H1 (cell line): ENCODE measurements around the gene PRR35. TPM values are rescaled to one million over a fixed set of nuclear protein-coding genes. Genes with fewer than 3 reads are reported as not detected.

Experiments
- CTCF ChIA-PET: fragments of 300-600 bp; sonication (Branson Sonifier 250); formaldehyde crosslinking; loops from one replicate; lab custom pipeline; 2021; ENCODE audit not compliant: partially characterized antibody; lab: Charles Lee
- POLR2A ChIA-PET: fragments of 300-600 bp; sonication (Branson Sonifier 250); formaldehyde crosslinking; loops from one replicate; lab custom pipeline; 2021; ENCODE audit warnings: inconsistent platforms; ENCODE audit not compliant: partially characterized antibody; lab: Charles Lee
- DNase-seq, 2 experiments: peaks; one replicate each; pipeline versions ENCODE4 v3.0.0 to v3.0.0-alpha.2; 2010 to 2022; ENCODE audit warnings: low spot score in 2 of 2, low read depth in 1 of 2, mixed read lengths in 1 of 2
- FAIRE-seq: peaks from 2 replicates; lab custom pipeline; 2011; peaks lifted over from hg19 to GRCh38; lab: Jason Lieb, UNC
- H2AFZ ChIP-seq: 2 replicates; pipeline ENCODE4 v1.8.1; 2012; ENCODE audit warnings: low read length, inconsistent platforms
- H2AK5ac ChIP-seq: 2 replicates; pipeline ENCODE4 v1.6.1; 2013; ENCODE audit warnings: low read depth, low read length
- H2BK120ac ChIP-seq: replicated peaks from 2 replicates; pipeline ENCODE3; 2013; ENCODE audit warnings: low read depth, low read length, inconsistent platforms
- H2BK12ac ChIP-seq: 2 replicates; pipeline ENCODE4 v1.6.1; 2013; ENCODE audit warnings: low read depth, low read length
- H2BK15ac ChIP-seq: 2 replicates; pipeline ENCODE4 v1.6.1; 2013; ENCODE audit warnings: low read length
- H2BK20ac ChIP-seq: 2 replicates; pipeline ENCODE4 v1.6.1; 2013; ENCODE audit warnings: low read length
- H2BK5ac ChIP-seq: 2 replicates; pipeline ENCODE4 v1.6.1; 2013; ENCODE audit warnings: low read depth, low read length
- H3K14ac ChIP-seq: 2 replicates; pipeline ENCODE4 v1.6.1; 2013; ENCODE audit warnings: inconsistent platforms; ENCODE audit not compliant: insufficient read length
- H3K18ac ChIP-seq: 2 replicates; pipeline ENCODE4 v1.6.1; 2013; ENCODE audit warnings: low read length; ENCODE audit errors: extremely low read depth
- H3K23ac ChIP-seq: 2 replicates; pipeline ENCODE4 v1.6.1; 2013; ENCODE audit warnings: inconsistent platforms; ENCODE audit not compliant: insufficient read length
- H3K23me2 ChIP-seq: 2 replicates; pipeline ENCODE4 v1.6.1; 2013; ENCODE audit warnings: low read depth, low read length
- H3K27ac ChIP-seq: 2 replicates; pipeline ENCODE4 v1.6.1; 2011; ENCODE audit warnings: low read depth, low read length, inconsistent platforms
- H3K27me3 ChIP-seq, 4 experiments: replicated peaks in 1 of 4; 1 replicate in 1 of 4; 2 replicates in 3 of 4; pipeline versions ENCODE4 v1.6.1 to v1.8.1; 2011 to 2013; ENCODE audit warnings: low read length in 3 of 4, mild to moderate bottlenecking in 3 of 4, inconsistent platforms in 2 of 4, mixed read lengths in 2 of 4, moderate library complexity in 1 of 4; ENCODE audit not compliant: control insufficient read depth in 3 of 4, insufficient read depth in 3 of 4; ENCODE audit errors: extremely low read depth in 1 of 4
- H3K36me3 ChIP-seq, 4 experiments: 2 replicates each; pipeline versions ENCODE4 v1.6.1 to v1.8.1; 2011 to 2013; ENCODE audit warnings: mild to moderate bottlenecking in 4 of 4, low read length in 3 of 4, moderate library complexity in 2 of 4, control low read depth in 1 of 4, inconsistent platforms in 1 of 4; ENCODE audit not compliant: insufficient read depth in 4 of 4, control insufficient read depth in 2 of 4
- H3K4ac ChIP-seq: replicated peaks from 2 replicates; pipeline ENCODE3; 2013; ENCODE audit warnings: low read length, low read depth, mixed read lengths, inconsistent platforms; ENCODE audit not compliant: insufficient read length
- H3K4me1 ChIP-seq, 4 experiments: replicated peaks in 1 of 4; 1 replicate in 1 of 4; 2 replicates in 3 of 4; pipeline versions ENCODE4 v1.6.1 to v1.8.1; 2011 to 2013; ENCODE audit warnings: low read length in 3 of 4, inconsistent platforms in 2 of 4, mixed read lengths in 1 of 4; ENCODE audit not compliant: insufficient read depth in 4 of 4, control insufficient read depth in 3 of 4
- H3K4me2 ChIP-seq, 2 experiments: 2 replicates each; pipeline versions ENCODE4 v1.6.1 to v1.8.1; 2011 to 2013; ENCODE audit warnings: low read depth in 2 of 2, low read length in 2 of 2, control low read depth in 1 of 2, inconsistent platforms in 1 of 2, mild to moderate bottlenecking in 1 of 2; ENCODE audit not compliant: insufficient read depth in 1 of 2
- H3K4me3 ChIP-seq, 4 experiments: fragments of 200-600, 300-600 bp in 1 of 4; sonication (generic), shearing (Covaris generic), sonication (Bioruptor Twin) in 1 of 4; 2 replicates each; pipeline versions ENCODE4 v1.5.1 to v1.8.1; 2011 to 2016; ENCODE audit warnings: low read length in 4 of 4, low read depth in 3 of 4, control low read depth in 2 of 4, inconsistent platforms in 2 of 4, mild to moderate bottlenecking in 2 of 4, mixed read lengths in 1 of 4, moderate library complexity in 1 of 4; ENCODE audit not compliant: insufficient read depth in 2 of 4; ENCODE audit errors: extremely low read depth in 1 of 4
- H3K56ac ChIP-seq: replicated peaks from 2 replicates; pipeline ENCODE3; 2013; ENCODE audit warnings: low read depth, mild to moderate bottlenecking, mixed read lengths, low read length, inconsistent platforms; ENCODE audit not compliant: insufficient read length
- H3K79me1 ChIP-seq: 2 replicates; pipeline ENCODE4 v1.6.1; 2013; ENCODE audit warnings: low read depth, low read length, control low read depth
- H3K79me2 ChIP-seq, 2 experiments: 2 replicates each; pipeline versions ENCODE4 v1.6.1 to v1.8.1; 2012 to 2013; ENCODE audit warnings: low read length in 2 of 2, mild to moderate bottlenecking in 2 of 2, inconsistent platforms in 1 of 2; ENCODE audit not compliant: insufficient read depth in 2 of 2, control insufficient read depth in 1 of 2
- H3K9ac ChIP-seq, 4 experiments: replicated peaks in 1 of 4; 1 replicate in 1 of 4; 2 replicates in 3 of 4; pipeline versions ENCODE4 v1.6.1 to v1.8.1; 2011 to 2013; ENCODE audit warnings: low read depth in 3 of 4, low read length in 3 of 4, control low read depth in 2 of 4, mild to moderate bottlenecking in 2 of 4, moderate library complexity in 2 of 4, inconsistent platforms in 1 of 4; ENCODE audit errors: extremely low read depth in 1 of 4
- H3K9me3 ChIP-seq, 2 experiments: 2 replicates each; pipeline versions ENCODE4 v1.6.1 to v1.8.1; 2012 to 2013; ENCODE audit warnings: mild to moderate bottlenecking in 2 of 2, moderate library complexity in 2 of 2, control low read depth in 1 of 2, inconsistent platforms in 1 of 2, low read depth in 1 of 2, low read length in 1 of 2, mixed read lengths in 1 of 2; ENCODE audit not compliant: insufficient read depth in 2 of 2
- H4K20me1 ChIP-seq, 2 experiments: replicated peaks in 1 of 2; 2 replicates each; pipeline versions ENCODE3 to v1.8.1; 2011 to 2013; ENCODE audit warnings: inconsistent platforms in 2 of 2, low read length in 2 of 2, mild to moderate bottlenecking in 1 of 2; ENCODE audit not compliant: insufficient read depth in 2 of 2, control insufficient read depth in 1 of 2
- H4K5ac ChIP-seq: 2 replicates; pipeline ENCODE4 v1.6.1; 2013; ENCODE audit warnings: low read length, low read depth, mixed read lengths, inconsistent platforms; ENCODE audit not compliant: insufficient read length
- H4K8ac ChIP-seq: 2 replicates; pipeline ENCODE4 v1.8.0; 2013; ENCODE audit warnings: mild to moderate bottlenecking, moderate library complexity, low read length, inconsistent platforms; ENCODE audit not compliant: insufficient read depth; ENCODE audit errors: extremely low read depth
- H4K91ac ChIP-seq: replicated peaks from 2 replicates; pipeline ENCODE3; 2013; ENCODE audit warnings: low read length, mixed read lengths, inconsistent platforms; ENCODE audit not compliant: insufficient read length
- BRCA1 ChIP-seq: IDR thresholded peaks from 2 replicates; pipeline ENCODE4 v1.6.1; 2012; ENCODE audit warnings: low read depth, low read length, improper control_type of control experiment
- JUN ChIP-seq: IDR thresholded peaks from 2 replicates; pipeline ENCODE4 v1.6.1; 2011; ENCODE audit warnings: low read depth, mild to moderate bottlenecking, improper control_type of control experiment, low read length
- KDM4A ChIP-seq: IDR thresholded peaks from one replicate; pipeline ENCODE4 v1.7.1; 2012; ENCODE audit warnings: low read depth, mild to moderate bottlenecking, moderate library complexity, low read length, inconsistent platforms; ENCODE audit not compliant: severe bottlenecking
- POLR2A ChIP-seq, 2 experiments: IDR thresholded peaks; 1 replicate in 1 of 2; 2 replicates in 1 of 2; pipeline ENCODE4 v1.6.1; 2011; ENCODE audit warnings: low read depth in 2 of 2, low read length in 2 of 2, mild to moderate bottlenecking in 2 of 2; ENCODE audit errors: control extremely low read depth in 1 of 2
- RBBP5 ChIP-seq: IDR thresholded peaks from 2 replicates; pipeline ENCODE4 v1.7.1; 2012; ENCODE audit warnings: low read depth, mild to moderate bottlenecking, inconsistent platforms, low read length, moderate library complexity, borderline replicate concordance
- SIN3A ChIP-seq, 2 experiments: IDR thresholded peaks in 1 of 2; conservative IDR thresholded peaks in 1 of 2; 2 replicates each; pipeline ENCODE4 v1.6.1; 2011 to 2012; ENCODE audit warnings: low read length in 2 of 2, improper control_type of control experiment in 1 of 2, low read depth in 1 of 2, mild to moderate bottlenecking in 1 of 2
- SIRT6 ChIP-seq: IDR thresholded peaks from one replicate; pipeline ENCODE4 v1.7.1; 2012; ENCODE audit warnings: low read length, inconsistent platforms
- SP1 ChIP-seq: IDR thresholded peaks from 2 replicates; pipeline ENCODE4 v1.6.1; 2011; ENCODE audit warnings: low read depth, low read length
- SP4 ChIP-seq: IDR thresholded peaks from 2 replicates; pipeline ENCODE4 v1.6.1; 2012; ENCODE audit warnings: low read length, inconsistent platforms
- SUZ12 ChIP-seq: fragments of 200-600 bp; sonication (generic); IDR thresholded peaks from 2 replicates; pipeline ENCODE4 v1.6.1; 2012; ENCODE audit warnings: mild to moderate bottlenecking, inconsistent platforms, low read length, moderate library complexity, mixed read lengths
- YY1 ChIP-seq: IDR thresholded peaks from 2 replicates; pipeline ENCODE4 v1.6.1; 2011; ENCODE audit warnings: low read depth, mild to moderate bottlenecking, low read length
- WGBS, 2 experiments: shearing (Covaris generic) in 1 of 2; methylation state at CpG; one replicate each; pipeline versions ENCODE4 v1.1.6 to v1.1.7; 2013 to 2015; ENCODE audit warnings: low lambda C conversion rate in 2 of 2, mixed read lengths in 2 of 2, inconsistent platforms in 1 of 2, low coverage in 1 of 2, missing lambda C conversion rate in 1 of 2; ENCODE audit not compliant: insufficient replicate concordance in 2 of 2, insufficient coverage in 1 of 2, insufficient read length in 1 of 2; ENCODE audit errors: extremely low coverage in 1 of 2, missing lambda C conversion rate in 1 of 2; 5-methylcytosine and 5-hydroxymethylcytosine counted together
- polyA plus RNA-seq, 7 experiments: library from polyadenylated mRNA; depleted of rRNA in 3 of 7; stranded (reverse) in 5 of 7; unstranded in 2 of 7; fragments of >200 nt in 5 of 7; fragments of 200-250 nt in 2 of 7; gene quantifications; 1 replicate in 5 of 7; 2 replicates in 1 of 7; 4 replicates in 1 of 7; pipeline versions ENCODE4 v1.2.1 to v1.2.3, GENCODE V29; 2011 to 2013; ENCODE audit warnings: missing spikeins in 2 of 7, mixed read lengths in 2 of 7
- total RNA-seq: library from RNA; stranded (reverse); fragmentation: NEBNext Ultra II Directional; extraction: Animal tissue kit (Norgen Biotek cat#: 25700); gene quantifications from 2 replicates; pipeline ENCODE4 v1.2.1, GENCODE V29; 2021
- TF ChIP-seq, protein P1 (sequence below): IDR thresholded peaks from 2 replicates; pipeline ENCODE4 v1.6.1; 2012; ENCODE audit warnings: inconsistent platforms

PRR35 gene
- total and polyA plus RNA-seq, 2 of the 8 experiments (the other 6 are each of a cell fraction or from before 2014, with no cell fraction given): 0.38 to 0.50 TPM

GRCh38 chr16:589658-590187 lies 29.5 kb downstream of the PRR35 start, which contains the start of gene RAB40C:
RAB40C (plus strand) TSS chr16:590066; CDS start chr16:590292, 226 bp downstream.
- Histone ChIP-seq H2BK20ac (peak within 1 kb of the TSS; percentile 32; the same call in 1 of the 2 replicates), H2BK12ac (peak within 1 kb of the TSS; percentile 78; the same call in 1 of the 2 replicates), H3K4ac (peak within 1 kb of the TSS; percentile 91), H2BK5ac (peak within 1 kb of the TSS; percentile 99), H2BK120ac (peak within 1 kb of the TSS; percentile 98), H3K36me3 (no peaks in the 10 kb centered on the region), H2AK5ac (no peak within 1 kb of the TSS), H3K14ac (no peak within 1 kb of the TSS), H3K27ac (peak within 1 kb of the TSS; percentile 99), H3K23me2 (peaks cover 9% of the 10 kb centered on the region), H3K18ac (peak within 1 kb of the TSS; percentile 99), H3K79me2 (peaks cover 0 to 20% of the 10 kb centered on the region in 2 experiments; a peak in 2 of 4 replicates), H3K4me1 (peaks cover 0 to 17% (median 7%) of the 10 kb centered on the region in 4 experiments; a peak in 4 of 7 replicates), H4K91ac (peak within 1 kb of the TSS; percentile 98), H3K9me3 (no peaks in the 10 kb centered on the region), H3K4me3 (peak within 1 kb of the TSS; percentile 90 to 94 (median 91)), H3K4me2 (peak within 1 kb of the TSS; percentile 81 to 96), H4K5ac (peak within 1 kb of the TSS; percentile 100), H4K8ac (peak within 1 kb of the TSS; percentile 100), H3K9ac (peak within 1 kb of the TSS; percentile 89 to 95 (median 93)), H2BK15ac (peak within 1 kb of the TSS; percentile 95; the same call in 1 of the 2 replicates), H2AFZ (peak within 1 kb of the TSS; percentile 56; the same call in 1 of the 2 replicates), H3K56ac (peak within 1 kb of the TSS; percentile 99), H4K20me1 (peaks cover 20 to 45% of the 10 kb centered on the region in 2 experiments), H3K27me3 (peaks cover 0 to 45% (median 29%) of the 10 kb centered on the region in 4 experiments; a peak in 5 of 7 replicates), H3K79me1 (peaks cover 8% of the 10 kb centered on the region; the same call in 1 of the 2 replicates), H3K23ac (no peak within 1 kb of the TSS)
- peak; percentile 91 to 99 for DNase-seq
- POLR2A ChIA-PET: interaction anchor here (0.7 to 1.6 kb wide), 8 partner anchors 10 to 52 kb away, joined by 3 to 5 read pairs (median 4); partner anchors contain the start of genes MCRIP2, METTL26 and WFIKKN1
- FAIRE-seq: no peak
- no CpG with 5 or more reads among the region's 67 CpGs for WGBS, 2 experiments
- CTCF ChIA-PET: interaction anchor here (0.8 to 1.9 kb wide), 4 partner anchors 14 to 29 kb away, joined by 3 to 6 read pairs (median 4); no protein-coding TSS in a partner anchor
- no peak; a peak in 1 of 3 replicates for TF ChIP-seq POLR2A (IDR thresholded peaks at IDR 0.05; ENCODE audit: control extremely low read depth in 1 of 2, low read depth in 2 of 2, low read length in 2 of 2)
- TF ChIP-seq JUN: no peak
- no peak for TF ChIP-seq SIN3A (conservative IDR thresholded peaks at IDR 0.05 in 1 of 2, IDR thresholded peaks at IDR 0.05 in 1 of 2; ENCODE audit: low read depth in 1 of 2, low read length in 2 of 2)
- TF ChIP-seq SP4: peak; percentile 65; the same call in 1 of the 2 replicates
- no peak for TF ChIP-seq SIRT6
- TF ChIP-seq BRCA1: no peak
- TF ChIP-seq SP1: peak; percentile 92
- TF ChIP-seq KDM4A: no peak
- TF ChIP-seq RBBP5: no peak
- no peak for TF ChIP-seq YY1
- TF ChIP-seq SUZ12: no peak
- TF ChIP-seq, protein P1, sequence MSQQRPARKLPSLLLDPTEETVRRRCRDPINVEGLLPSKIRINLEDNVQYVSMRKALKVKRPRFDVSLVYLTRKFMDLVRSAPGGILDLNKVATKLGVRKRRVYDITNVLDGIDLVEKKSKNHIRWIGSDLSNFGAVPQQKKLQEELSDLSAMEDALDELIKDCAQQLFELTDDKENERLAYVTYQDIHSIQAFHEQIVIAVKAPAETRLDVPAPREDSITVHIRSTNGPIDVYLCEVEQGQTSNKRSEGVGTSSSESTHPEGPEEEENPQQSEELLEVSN: no peak
